Chondrocyte (in vitro differentiated cells): ENCODE data around the gene MAPK8IP2. TPM values are rescaled to one million over a fixed set of nuclear protein-coding genes. Genes with fewer than 3 reads are reported as not detected.

Experiments
- DNase-seq: peaks from one replicate; pipeline ENCODE4 v3.0.0; 2021; ENCODE audit warnings: mixed read lengths, low spot score
- H3K27ac Mint-ChIP-seq: one replicate; pipeline ENCODE4 v1.8.0; 2021; ENCODE audit warnings: mild to moderate bottlenecking, moderate library complexity, mixed read lengths; ENCODE audit not compliant: unreplicated experiment
- H3K27me3 Mint-ChIP-seq: 2 replicates; pipeline ENCODE4 v1.8.0; 2021; ENCODE audit warnings: low read depth, mixed read lengths
- H3K36me3 Mint-ChIP-seq: 2 replicates; pipeline ENCODE4 v1.8.0; 2021; ENCODE audit warnings: low read depth, mixed read lengths
- H3K4me1 Mint-ChIP-seq: 2 replicates; pipeline ENCODE4 v1.8.0; 2021; ENCODE audit warnings: low read depth, mild to moderate bottlenecking, mixed read lengths
- H3K4me3 Mint-ChIP-seq: one replicate; pipeline ENCODE4 v1.8.0; 2021; ENCODE audit warnings: mild to moderate bottlenecking, moderate library complexity, mixed read lengths; ENCODE audit not compliant: unreplicated experiment
- H3K9me3 Mint-ChIP-seq: 2 replicates; pipeline ENCODE4 v1.8.0; 2021; ENCODE audit warnings: low read depth, mixed read lengths
- CTCF ChIP-seq: fragments of 200-600 bp; sonication (generic); IDR thresholded peaks from 2 replicates; pipeline ENCODE4 v1.5.0; 2021; ENCODE audit warnings: antibody characterized with exemption, mild to moderate bottlenecking, moderate library complexity
- total RNA-seq: library from RNA; stranded (reverse); gene quantifications from 3 replicates; pipeline ENCODE4 v1.2.1, GENCODE V29; 2021

The MAPK8IP2 gene
- total RNA-seq, 1 donor from 2014 or later: 4.1 TPM

- no peak overlapping the region for H3K27ac Mint-ChIP-seq
- DNase-seq: no peak
- H3K27me3 Mint-ChIP-seq: no peaks in the 10 kb centered on the region
- peak; percentile 59 for TF ChIP-seq CTCF
- H3K4me1 Mint-ChIP-seq: peaks cover 5% of the 10 kb centered on the region
- peaks cover 14% of the 10 kb centered on the region for H3K36me3 Mint-ChIP-seq
- no peak overlapping the region for H3K4me3 Mint-ChIP-seq
- H3K9me3 Mint-ChIP-seq: no peaks in the 10 kb centered on the region
Measured at GRCh38 chr22:50576070-50576469, 24.5 kb upstream of the MAPK8IP2 start.

- no peak overlapping the region for H3K4me3 Mint-ChIP-seq
- no peaks in the 10 kb centered on the region for H3K9me3 Mint-ChIP-seq
- no peak for TF ChIP-seq CTCF
- H3K4me1 Mint-ChIP-seq: peaks cover 13% of the 10 kb centered on the region
- no peaks in the 10 kb centered on the region for H3K27me3 Mint-ChIP-seq
- H3K36me3 Mint-ChIP-seq: peaks cover 11% of the 10 kb centered on the region
- no peak overlapping the region for H3K27ac Mint-ChIP-seq
- DNase-seq: no peak
Measured at GRCh38 chr22:50576806-50577696, 23.5 kb upstream of the MAPK8IP2 start.

GRCh38 chr22:50577697-50577986 is 23.0 kb upstream of the MAPK8IP2 start:
- H3K27me3 Mint-ChIP-seq: no peaks in the 10 kb centered on the region
- H3K27ac Mint-ChIP-seq: no peak overlapping the region
- H3K36me3 Mint-ChIP-seq: peaks cover 10% of the 10 kb centered on the region
- DNase-seq: no peak
- peaks cover 13% of the 10 kb centered on the region for H3K4me1 Mint-ChIP-seq
- no peak overlapping the region for H3K4me3 Mint-ChIP-seq
- TF ChIP-seq CTCF: no peak
- no peaks in the 10 kb centered on the region for H3K9me3 Mint-ChIP-seq

- TF ChIP-seq CTCF: no peak
- no peak for DNase-seq
- no peak within 1 kb of the TSS for H3K4me3 Mint-ChIP-seq
- peaks cover 13% of the 10 kb centered on the region for H3K4me1 Mint-ChIP-seq
- no peaks in the 10 kb centered on the region for H3K27me3 Mint-ChIP-seq
- H3K27ac Mint-ChIP-seq: no peak within 1 kb of the TSS
- H3K9me3 Mint-ChIP-seq: no peaks in the 10 kb centered on the region
- peaks cover 9% of the 10 kb centered on the region for H3K36me3 Mint-ChIP-seq
Measured at GRCh38 chr22:50577987-50578775, 22.4 kb upstream of the MAPK8IP2 start, which contains the start of gene CPT1B. CPT1B (minus strand) TSS chr22:50578427; CDS start chr22:50577915, 512 bp downstream.

GRCh38 chr22:50578776-50579310 is 21.8 kb upstream of the MAPK8IP2 start:
- no peak overlapping the region for H3K4me3 Mint-ChIP-seq
- TF ChIP-seq CTCF: no peak
- no peaks in the 10 kb centered on the region for H3K9me3 Mint-ChIP-seq
- no peak for DNase-seq
- H3K4me1 Mint-ChIP-seq: peaks cover 19% of the 10 kb centered on the region
- H3K36me3 Mint-ChIP-seq: peaks cover 9% of the 10 kb centered on the region
- H3K27ac Mint-ChIP-seq: no peak overlapping the region
- H3K27me3 Mint-ChIP-seq: no peaks in the 10 kb centered on the region
